IMR-90 (cell line): ENCODE data around the gene CDYL2. TPM values are rescaled to one million over a fixed set of nuclear protein-coding genes. Genes with fewer than 3 reads are reported as not detected.

ENCODE experiments used
- ATAC-seq: fragments of 200-7000 bp; cut with Tn5 transposase; 2 replicates; pipeline ENCODE4 v1.9.1; 2020; ENCODE audit warnings: low read depth, mild to moderate bottlenecking, moderate library complexity
- BruUV-seq: library from RNA; stranded (reverse); fragments of 400-500 nt; replicated peaks from 2 replicates; lab custom pipeline; 2021; lab: Mats Ljungman, UMichigan
- CTCF ChIA-PET: fragments of 300-600 bp; formaldehyde crosslinking; extraction: SDS; loops from one replicate; lab custom pipeline; 2021; ENCODE audit warnings: antibody characterized with exemption; lab: Yijun Ruan, JAX
- POLR2A ChIA-PET: fragments of 300-600 bp; sonication (Branson Sonifier 250); formaldehyde crosslinking; loops from one replicate; lab custom pipeline; 2022; ENCODE audit warnings: antibody characterized with exemption; ENCODE audit not compliant: unreplicated experiment; lab: Charles Lee
- DNase-seq: peaks from one replicate; pipeline ENCODE4 v3.0.0; 2013
- H2AFZ ChIP-seq: replicated peaks from 2 replicates; pipeline ENCODE3; 2013; ENCODE audit warnings: low read length, mild to moderate bottlenecking; ENCODE audit not compliant: poor library complexity
- H2AK5ac ChIP-seq: 2 replicates; pipeline ENCODE4 v1.6.1; 2013; ENCODE audit warnings: low read depth, low read length, inconsistent platforms
- H2AK9ac ChIP-seq: replicated peaks from 2 replicates; pipeline ENCODE3; 2013; ENCODE audit warnings: mild to moderate bottlenecking, low read depth, low read length, moderate library complexity; ENCODE audit not compliant: poor library complexity
- H2BK120ac ChIP-seq: 2 replicates; pipeline ENCODE4 v1.6.1; 2013; ENCODE audit warnings: low read depth, low read length, inconsistent platforms
- H2BK15ac ChIP-seq: 3 replicates; pipeline ENCODE4 v1.6.1; 2013; ENCODE audit warnings: low read depth, low read length, inconsistent platforms
- H2BK20ac ChIP-seq: 2 replicates; pipeline ENCODE4 v1.6.1; 2013; ENCODE audit warnings: low read depth, mild to moderate bottlenecking, inconsistent platforms, low read length, moderate library complexity
- H2BK5ac ChIP-seq: 2 replicates; pipeline ENCODE4 v1.6.1; 2013; ENCODE audit warnings: mild to moderate bottlenecking, low read depth, low read length, inconsistent platforms; ENCODE audit not compliant: poor library complexity, severe bottlenecking
- H3K14ac ChIP-seq: replicated peaks from 2 replicates; pipeline ENCODE4 v1.6.1; 2013; ENCODE audit warnings: low read depth, low read length, inconsistent platforms
- H3K18ac ChIP-seq: 2 replicates; pipeline ENCODE4 v1.6.1; 2013; ENCODE audit warnings: low read depth, low read length, control low read depth
- H3K23ac ChIP-seq: 2 replicates; pipeline ENCODE4 v1.6.1; 2013; ENCODE audit warnings: low read depth, low read length, inconsistent platforms
- H3K27ac ChIP-seq: 2 replicates; pipeline ENCODE4 v1.5.1; 2013; ENCODE audit warnings: mild to moderate bottlenecking, control low read depth, low read length; ENCODE audit not compliant: insufficient read depth
- H3K27me3 ChIP-seq: 2 replicates; pipeline ENCODE4 v1.6.1; 2013; ENCODE audit warnings: low read length; ENCODE audit not compliant: control insufficient read depth, insufficient read depth
- H3K36me3 ChIP-seq: 2 replicates; pipeline ENCODE4 v1.6.1; 2013; ENCODE audit warnings: low read length, mixed read lengths; ENCODE audit not compliant: control insufficient read depth, insufficient read depth
- H3K4ac ChIP-seq: 2 replicates; pipeline ENCODE4 v1.6.1; 2013; ENCODE audit warnings: low read depth, low read length, inconsistent platforms
- H3K4me1 ChIP-seq: 2 replicates; pipeline ENCODE4 v1.6.1; 2013; ENCODE audit warnings: low read length, mixed read lengths; ENCODE audit not compliant: control insufficient read depth, insufficient read depth
- H3K4me2 ChIP-seq: 2 replicates; pipeline ENCODE4 v1.6.1; 2013; ENCODE audit warnings: low read depth, mild to moderate bottlenecking, control low read depth, low read length, moderate library complexity
- H3K4me3 ChIP-seq: 2 replicates; pipeline ENCODE4 v1.5.1; 2013; ENCODE audit warnings: low read depth, mild to moderate bottlenecking, control low read depth, low read length, moderate library complexity; ENCODE audit not compliant: insufficient read depth
- H3K56ac ChIP-seq: 2 replicates; pipeline ENCODE4 v1.6.1; 2013; ENCODE audit warnings: low read length, inconsistent platforms; ENCODE audit not compliant: insufficient read depth; ENCODE audit errors: extremely low read depth
- H3K79me1 ChIP-seq, 2 experiments: 2 replicates each; pipeline ENCODE4 v1.6.1; 2013; ENCODE audit warnings: low read length in 2 of 2, inconsistent platforms in 1 of 2, low read depth in 1 of 2
- H3K9ac ChIP-seq: 2 replicates; pipeline ENCODE4 v1.6.1; 2013; ENCODE audit warnings: low read depth, low read length, control low read depth
- H3K9me1 ChIP-seq: 2 replicates; pipeline ENCODE4 v1.6.1; 2013; ENCODE audit warnings: low read length, inconsistent platforms; ENCODE audit not compliant: insufficient read depth
- H3K9me3 ChIP-seq: 2 replicates; pipeline ENCODE4 v1.6.1; 2013; ENCODE audit warnings: low read length; ENCODE audit not compliant: control insufficient read depth, insufficient read depth
- H4K20me1 ChIP-seq: 2 replicates; pipeline ENCODE4 v1.6.1; 2013; ENCODE audit warnings: low read length, inconsistent platforms; ENCODE audit not compliant: insufficient read depth
- H4K5ac ChIP-seq: 2 replicates; pipeline ENCODE4 v1.6.1; 2013; ENCODE audit warnings: mild to moderate bottlenecking, low read depth, low read length, control low read depth
- H4K8ac ChIP-seq, 2 experiments: 2 replicates each; pipeline ENCODE4 v1.6.1; 2013; ENCODE audit warnings: low read depth in 2 of 2, low read length in 2 of 2, control low read depth in 1 of 2, inconsistent platforms in 1 of 2
- H4K91ac ChIP-seq: 2 replicates; pipeline ENCODE4 v1.6.1; 2013; ENCODE audit warnings: low read depth, low read length, inconsistent platforms; ENCODE audit not compliant: insufficient read depth
- MAZ ChIP-seq: IDR thresholded peaks from 2 replicates; pipeline ENCODE4 v1.6.1; 2012; ENCODE audit warnings: low read depth, mild to moderate bottlenecking, low read length, improper control_type of control experiment, moderate library complexity, borderline replicate concordance
- NFE2L2 ChIP-seq: fragments of 150-350 bp; IDR thresholded peaks from 2 replicates; pipeline ENCODE4 v1.6.1; 2016; ENCODE audit warnings: low read depth, mild to moderate bottlenecking, low read length
- RCOR1 ChIP-seq: IDR thresholded peaks from 2 replicates; pipeline ENCODE4 v1.6.1; 2012; ENCODE audit warnings: mild to moderate bottlenecking, low read length, improper control_type of control experiment; ENCODE audit not compliant: insufficient replicate concordance
- WGBS, 2 experiments: methylation state at CpG; one replicate each; pipeline versions ENCODE4 v1.1.5 to v1.1.7; 2013; ENCODE audit warnings: missing lambda C conversion rate in 2 of 2; ENCODE audit not compliant: insufficient read length in 1 of 2; ENCODE audit errors: extremely low coverage in 2 of 2; 5-methylcytosine and 5-hydroxymethylcytosine counted together
- dilution Hi-C: fragments of 300-500 bp; cut with HindIII; formaldehyde crosslinking; loops from one replicate; pipeline ENCODE4 v1.14.3; 2018; ENCODE audit warnings: low sequenced_read_pairs; ENCODE audit not compliant: unreplicated experiment
- in situ Hi-C: fragments of 300-500 bp; cut with MboI; formaldehyde crosslinking; loops from 3 replicates; pipeline ENCODE4 v1.14.3; 2019; ENCODE audit warnings: low sequenced_read_pairs, inconsistent platforms, mixed read lengths
- intact Hi-C: fragments of 100-400 bp; cut with micrococcal nuclease; formaldehyde crosslinking; loops from 2 replicates; pipeline ENCODE4 v1.10.0; 2022
- polyA plus RNA-seq, 3 experiments: library from polyadenylated mRNA; depleted of rRNA; stranded (reverse); fragments of >200 nt; gene quantifications; 2 replicates each; pipeline ENCODE4 v1.2.3, GENCODE V29; 2012; ENCODE audit warnings: low replicate concordance in 1 of 3
- total RNA-seq: library from RNA; depleted of rRNA; stranded (reverse); fragments of >200 nt; gene quantifications from 2 replicates; pipeline ENCODE4 v1.2.3, GENCODE V29; 2012

The CDYL2 gene
- total and polyA plus RNA-seq, 2 of the 4 experiments (the other 2 are of a cell fraction), result 1.2 to 3.9 TPM

DNA sequence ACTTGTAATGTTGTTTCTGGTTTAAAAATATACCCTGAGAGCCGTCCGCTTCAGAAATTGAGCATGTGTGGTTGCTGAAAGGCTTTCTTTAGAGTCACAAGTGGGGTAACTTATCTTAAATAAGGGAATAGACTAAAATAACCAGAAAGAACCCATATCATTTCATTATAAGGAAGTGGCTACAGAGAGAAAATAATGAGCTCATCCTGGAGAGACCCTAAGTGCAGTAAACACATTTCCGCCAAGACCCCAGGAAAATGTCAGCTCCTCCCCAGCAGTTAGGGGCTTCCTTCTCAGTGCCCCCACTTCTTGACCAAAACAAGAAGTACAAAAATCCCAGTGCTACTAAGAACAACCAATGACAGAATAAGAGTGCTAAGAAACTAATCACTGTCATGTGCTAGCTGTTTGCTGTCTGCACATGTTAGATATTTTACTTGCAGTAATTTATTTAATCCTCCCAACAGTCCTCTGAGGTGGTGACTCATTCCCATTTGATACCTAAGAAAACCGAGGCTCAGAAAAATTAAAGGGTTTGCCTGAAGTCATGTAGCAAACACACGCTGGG is 83.5 kb downstream of the CDYL2 start:
- H3K27ac ChIP-seq, result no peak overlapping the region
- H4K5ac ChIP-seq, result no peak overlapping the region
- H3K14ac ChIP-seq, result no peak overlapping the region
- H3K56ac ChIP-seq, result no peak overlapping the region
- H3K36me3 ChIP-seq, result no peaks in the 10 kb centered on the region
- no peak overlapping the region for H2BK15ac ChIP-seq
- no peak overlapping the region for H4K91ac ChIP-seq
- H3K27me3 ChIP-seq, result no peaks in the 10 kb centered on the region
- in situ Hi-C loops, result no loop called here
- POLR2A ChIA-PET, result no interaction called here
- H3K23ac ChIP-seq, result no peak overlapping the region
- no peak overlapping the region for H2BK20ac ChIP-seq
- no peaks in the 10 kb centered on the region for H3K4me1 ChIP-seq
- BruUV-seq, result no TSS peak
- no peak overlapping the region for H2BK120ac ChIP-seq
- H2AK5ac ChIP-seq, result no peak overlapping the region
- no peak for ATAC-seq
- H3K4ac ChIP-seq, result no peak overlapping the region
- no peak overlapping the region for H2AFZ ChIP-seq
- no peak overlapping the region for H3K4me2 ChIP-seq
- DNase-seq, result no peak
- intact Hi-C loops, result no loop called here
- no peaks in the 10 kb centered on the region for H3K9me1 ChIP-seq
- no peak overlapping the region for H3K9ac ChIP-seq
- dilution Hi-C loops, result no loop called here
- no peak overlapping the region for H3K4me3 ChIP-seq
- H2BK5ac ChIP-seq, result no peak overlapping the region
- peaks cover 9% of the 10 kb centered on the region; the same call in 1 of the 2 replicates for H3K9me3 ChIP-seq
- 0 out of 4 replicates have a peak, but pooled peaks cover 0 to 14% of the 10 kb centered on the region in 2 experiments for H3K79me1 ChIP-seq
- H3K18ac ChIP-seq, result no peak overlapping the region
- TF ChIP-seq MAZ (no peak), NFE2L2 (no peak), RCOR1 (no peak)
- H4K20me1 ChIP-seq, result no peaks in the 10 kb centered on the region
- no CpG with 5 or more reads among the region's 5 CpGs for WGBS, 2 experiments
- H2AK9ac ChIP-seq, result no peak overlapping the region
- CTCF ChIA-PET, result no interaction called here
- H4K8ac ChIP-seq, result no peak overlapping the region
